MM.1S (cell line): ENCODE measurements around the gene NCKAP5.
"Not testable (repeated sequence)": the region's sequence is repeated elsewhere in the genome, so short reads cannot be mapped to it uniquely, and the experiment has no call there.

Source experiments
- DNase-seq: peaks from one replicate; pipeline ENCODE4 v3.0.0-alpha.2; 2015
- H2AFZ ChIP-seq: fragments of 300-600 bp; sonication (generic); 2 replicates; pipeline ENCODE4 v1.6.0; 2016; ENCODE audit warnings: antibody characterized with exemption, low read length
- H3F3A ChIP-seq: fragments of 300-600 bp; sonication (generic); 2 replicates; pipeline ENCODE4 v1.6.1; 2016; ENCODE audit warnings: mild to moderate bottlenecking, antibody characterized with exemption, low read length, moderate library complexity, mixed read lengths; ENCODE audit not compliant: insufficient read depth
- H3K27ac ChIP-seq: fragments of 300-600 bp; sonication (generic); 2 replicates; pipeline ENCODE4 v1.5.1; 2016; ENCODE audit warnings: mild to moderate bottlenecking, low read length
- H3K27me3 ChIP-seq: fragments of 300-600 bp; sonication (generic); replicated peaks from 2 replicates; pipeline ENCODE4 v1.6.0; 2016; ENCODE audit warnings: low read length; ENCODE audit not compliant: insufficient read depth
- H3K36me3 ChIP-seq: fragments of 300-600 bp; sonication (generic); replicated peaks from 2 replicates; pipeline ENCODE4 v1.6.1; 2016; ENCODE audit warnings: mild to moderate bottlenecking, low read length, mixed read lengths; ENCODE audit not compliant: insufficient read depth
- H3K4me1 ChIP-seq: fragments of 300-600 bp; sonication (generic); 2 replicates; pipeline ENCODE4 v1.6.1; 2016; ENCODE audit warnings: low read length, mixed read lengths
- H3K4me2 ChIP-seq: fragments of 300-600 bp; sonication (generic); 2 replicates; pipeline ENCODE4 v1.6.0; 2016; ENCODE audit warnings: low read depth, low read length
- H3K4me3 ChIP-seq: fragments of 300-600 bp; sonication (generic); 2 replicates; pipeline ENCODE4 v1.5.1; 2016; ENCODE audit warnings: low read length, mixed read lengths
- H3K79me2 ChIP-seq: fragments of 300-600 bp; sonication (generic); 2 replicates; pipeline ENCODE4 v1.6.1; 2016; ENCODE audit warnings: mixed run types, low read length, mixed read lengths
- H3K9ac ChIP-seq: fragments of 300-600 bp; sonication (generic); 2 replicates; pipeline ENCODE4 v1.6.1; 2016; ENCODE audit warnings: low read length, mixed read lengths
- H3K9me2 ChIP-seq: fragments of 300-600 bp; sonication (generic); replicated peaks from 2 replicates; pipeline ENCODE4 v1.6.1; 2016; ENCODE audit warnings: mild to moderate bottlenecking, low read length, mixed read lengths; ENCODE audit not compliant: insufficient read depth
- H3K9me3 ChIP-seq: fragments of 300-600 bp; sonication (generic); replicated peaks from 2 replicates; pipeline ENCODE4 v1.6.1; 2016; ENCODE audit warnings: mild to moderate bottlenecking, low read length, mixed read lengths; ENCODE audit not compliant: insufficient read depth
- H4K20me1 ChIP-seq: fragments of 300-600 bp; sonication (generic); 2 replicates; pipeline ENCODE4 v1.6.1; 2016; ENCODE audit warnings: mild to moderate bottlenecking, low read length, moderate library complexity, mixed read lengths; ENCODE audit not compliant: insufficient read depth
- CTCF ChIP-seq: fragments of 300-600 bp; sonication (generic); IDR thresholded peaks from 2 replicates; pipeline ENCODE4 v1.5.1; 2016; ENCODE audit warnings: antibody characterized with exemption, low read length, mixed read lengths
- EZH2 ChIP-seq: fragments of 300-600 bp; sonication (generic); optimal IDR thresholded peaks from 2 replicates; pipeline ENCODE3; 2017; ENCODE audit warnings: low read depth, mild to moderate bottlenecking, antibody characterized with exemption, low read length, mixed read lengths
- EZH2phosphoT487 ChIP-seq: fragments of 300-600 bp; sonication (generic); IDR thresholded peaks from 2 replicates; pipeline ENCODE4 v1.6.1; 2018; ENCODE audit warnings: antibody characterized with exemption, low read length

NCKAP5 gene

GRCh38 chr2:133476286-133476685 is 92.0 kb downstream of the NCKAP5 start:
- TF ChIP-seq EZH2phosphoT487 (no peak), EZH2 (no peak), CTCF (no peak)
- Histone ChIP-seq H3K9me3 (no peaks in the 10 kb centered on the region), H3K4me3 (no peak overlapping the region), H3K9me2 (no peaks in the 10 kb centered on the region), H3K79me2 (no peaks in the 10 kb centered on the region), H3K27ac (no peak overlapping the region), H3K4me1 (peaks cover 4% of the 10 kb centered on the region; the same call in 1 of the 2 replicates), H2AFZ (no peak overlapping the region), H3K36me3 (no peaks in the 10 kb centered on the region), H4K20me1 (no peaks in the 10 kb centered on the region), H3K4me2 (no peak overlapping the region), H3K27me3 (no peaks in the 10 kb centered on the region), H3F3A (no peaks in the 10 kb centered on the region), H3K9ac (no peak overlapping the region)
- DNase-seq, result no peak

- peaks cover 4% of the 10 kb centered on the region; the same call in 1 of the 2 replicates for H3K4me1 ChIP-seq
- no peak overlapping the region for H3K4me3 ChIP-seq
- no peaks in the 10 kb centered on the region for H4K20me1 ChIP-seq
- H3K4me2 ChIP-seq, result no peak overlapping the region
- H3K36me3 ChIP-seq, result no peaks in the 10 kb centered on the region
- H3K27me3 ChIP-seq, result no peaks in the 10 kb centered on the region
- H3K27ac ChIP-seq, result no peak overlapping the region
- no peaks in the 10 kb centered on the region for H3F3A ChIP-seq
- no peak overlapping the region for H3K9ac ChIP-seq
- H3K9me3 ChIP-seq, result no peaks in the 10 kb centered on the region
- H2AFZ ChIP-seq, result no peak overlapping the region
- no peaks in the 10 kb centered on the region for H3K9me2 ChIP-seq
- no peak for TF ChIP-seq EZH2
- DNase-seq, result no peak
- no peaks in the 10 kb centered on the region for H3K79me2 ChIP-seq
These were observed 92.7 kb downstream of the NCKAP5 start for GRCh38 chr2:133475610-133476009.

GRCh38 chr2:133470446-133470845 is 97.8 kb downstream of the NCKAP5 start:
- not testable (repeated sequence) for H3K79me2 ChIP-seq, DNase-seq, H3K9me2 ChIP-seq, H3K4me1 ChIP-seq, H2AFZ ChIP-seq, H3K9ac ChIP-seq, H3K27me3 ChIP-seq, H3K4me3 ChIP-seq, H3F3A ChIP-seq, H3K4me2 ChIP-seq, H3K36me3 ChIP-seq, H4K20me1 ChIP-seq, H3K9me3 ChIP-seq, H3K27ac ChIP-seq

- Histone ChIP-seq H3K27me3 (no peaks in the 10 kb centered on the region), H2AFZ (no peak overlapping the region), H3K27ac (no peak overlapping the region), H3K9me2 (no peaks in the 10 kb centered on the region), H3K4me3 (no peak overlapping the region), H3K36me3 (no peaks in the 10 kb centered on the region), H3K4me2 (no peak overlapping the region), H3F3A (no peaks in the 10 kb centered on the region), H3K4me1 (no peaks in the 10 kb centered on the region), H4K20me1 (no peaks in the 10 kb centered on the region), H3K79me2 (no peaks in the 10 kb centered on the region), H3K9me3 (no peaks in the 10 kb centered on the region), H3K9ac (no peak overlapping the region)
- no peak for TF ChIP-seq EZH2
- no peak for TF ChIP-seq EZH2phosphoT487
- no peak for TF ChIP-seq CTCF
- no peak for DNase-seq
These were observed 105.5 kb downstream of the NCKAP5 start for GRCh38 chr2:133462811-133463210.
